SW 1271 (cell line): ENCODE measurements around the gene TMEM60.

Experiments used
- DNase-seq, 2 experiments: peaks; one replicate each; lab custom pipeline; 2025; lab: John Stamatoyannopoulos, UW

The TMEM60 gene

GRCh38 chr7:77770316-77770715 lies 27.9 kb downstream of the TMEM60 start:
- no peak for DNase-seq

DNA sequence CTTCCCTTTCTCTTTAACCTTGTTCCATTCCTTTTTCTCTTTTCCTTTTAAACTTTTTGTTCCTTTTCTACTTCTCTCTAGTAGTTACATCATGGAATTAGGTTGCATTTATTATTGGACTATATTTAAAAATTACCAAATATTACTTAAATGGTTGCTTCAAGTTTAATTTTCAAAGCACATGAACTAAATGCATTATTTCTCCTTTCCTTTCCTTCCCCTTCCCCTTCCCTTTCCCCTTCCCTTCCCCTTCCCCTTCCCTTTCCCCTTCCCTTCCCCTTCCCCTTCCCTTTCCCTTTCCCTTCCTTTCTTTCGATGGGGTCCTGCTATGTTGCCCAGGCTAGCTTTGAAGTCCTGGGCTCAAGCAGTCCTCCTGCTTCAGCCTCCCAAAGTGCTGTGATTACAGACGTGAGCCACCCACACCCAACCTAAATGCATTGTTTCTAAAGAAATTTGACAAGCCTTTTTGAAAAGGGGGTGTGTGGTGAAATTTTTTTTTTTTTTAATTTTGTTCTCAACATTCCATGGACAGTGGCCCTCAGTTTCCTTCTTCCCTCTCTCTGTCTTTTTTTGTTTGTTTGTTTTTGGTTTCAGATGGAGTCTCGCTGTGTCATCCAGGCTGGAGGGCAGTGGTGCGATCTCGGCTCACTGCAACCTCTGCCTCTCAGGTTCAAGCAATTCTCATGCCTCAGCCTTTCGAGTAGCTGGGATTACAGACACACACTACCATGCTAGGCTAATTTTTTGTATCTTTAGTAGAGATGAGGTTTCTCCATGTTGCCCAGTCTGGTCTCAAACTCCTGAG lies 31.2 kb downstream of the TMEM60 start:
- DNase-seq = no peak

- no peak for DNase-seq
These were observed 32.1 kb downstream of the TMEM60 start for GRCh38 chr7:77765906-77766800.

- DNase-seq = no peak
These were observed 32.8 kb downstream of the TMEM60 start for GRCh38 chr7:77765481-77765880.

DNA sequence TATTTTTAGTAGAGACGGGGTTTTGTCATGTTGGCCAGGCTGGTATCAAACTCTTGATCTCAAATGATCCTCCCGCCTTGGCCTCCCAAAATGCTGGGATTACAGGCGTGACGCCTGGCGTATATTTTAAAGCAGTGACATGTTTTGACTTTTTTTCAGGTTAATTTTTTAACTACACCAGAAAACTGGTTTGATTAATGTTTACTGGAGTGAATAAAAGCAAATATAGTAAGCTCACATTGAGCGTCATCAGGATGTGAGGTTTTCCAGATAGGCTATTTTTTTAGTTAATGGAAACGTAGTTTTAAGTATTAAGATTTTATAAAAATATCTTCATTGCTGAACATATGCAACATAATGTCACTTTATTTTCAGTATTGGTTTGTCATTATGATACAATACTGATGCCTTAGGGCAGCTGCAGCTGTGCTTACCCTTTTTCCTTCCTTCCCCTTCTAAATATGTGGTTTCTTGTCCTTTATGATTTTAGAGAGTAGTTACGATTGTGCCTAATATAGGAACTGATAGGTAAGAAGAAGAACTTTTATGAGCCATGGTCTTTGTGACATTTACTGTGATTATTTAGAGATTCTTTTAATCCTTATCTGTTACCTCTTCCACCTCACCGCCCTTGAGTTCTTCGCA lies 37.3 kb downstream of the TMEM60 start:
- no peak for DNase-seq

DNA sequence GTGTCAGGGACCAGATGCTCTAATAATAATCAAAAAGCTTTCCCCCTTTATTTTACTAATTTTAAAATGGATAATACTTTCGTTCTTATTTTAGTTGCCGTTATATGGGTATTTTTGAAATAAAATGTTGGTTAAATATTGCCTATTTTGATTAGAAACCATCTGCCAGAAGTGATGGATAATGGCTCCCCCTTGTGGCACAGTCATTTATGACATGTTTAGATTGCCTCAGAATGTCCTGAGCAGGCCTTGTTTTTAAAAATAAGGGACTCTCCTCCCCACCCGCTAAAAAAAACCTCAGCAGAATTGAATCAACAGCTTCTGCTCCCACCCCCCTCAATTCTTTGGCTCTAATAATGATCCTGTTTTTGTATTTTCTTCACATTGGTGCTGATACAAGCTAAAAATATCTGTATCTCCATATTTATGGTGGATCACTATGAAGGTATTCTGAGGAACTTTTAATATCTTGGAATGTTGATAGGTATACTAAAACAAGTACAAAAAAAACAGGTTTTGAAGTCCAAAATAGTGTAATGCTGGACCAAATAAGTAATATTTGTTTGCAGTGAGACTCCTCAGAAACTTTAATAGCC lies 38.8 kb downstream of the TMEM60 start:
- DNase-seq = peak in 1 of 2 experiments; percentile 36

DNA sequence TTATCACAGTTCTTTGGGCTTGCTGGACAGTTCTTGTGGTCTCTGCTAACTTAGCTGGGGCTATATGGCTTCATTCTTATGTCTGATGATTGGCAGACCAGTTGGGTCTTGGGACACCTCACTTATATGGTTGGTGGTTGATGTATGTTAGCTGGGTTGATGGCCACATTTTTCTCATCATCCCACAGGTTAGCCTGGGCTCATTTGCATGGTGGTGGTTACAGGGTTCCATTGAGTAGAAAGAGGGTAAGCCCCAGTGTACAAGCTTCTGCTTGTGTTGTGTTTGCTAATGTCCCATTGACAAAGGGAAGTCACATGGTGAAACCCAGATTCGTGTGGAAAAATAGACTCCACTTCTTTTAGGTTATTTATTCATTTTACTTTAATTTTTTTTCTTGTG lies 40.6 kb downstream of the TMEM60 start:
- no peak for DNase-seq

GRCh38 chr7:77753173-77753572 lies 45.1 kb downstream of the TMEM60 start:
- DNase-seq = no peak

GRCh38 chr7:77752016-77752415 lies 46.2 kb downstream of the TMEM60 start:
- no peak for DNase-seq

DNA sequence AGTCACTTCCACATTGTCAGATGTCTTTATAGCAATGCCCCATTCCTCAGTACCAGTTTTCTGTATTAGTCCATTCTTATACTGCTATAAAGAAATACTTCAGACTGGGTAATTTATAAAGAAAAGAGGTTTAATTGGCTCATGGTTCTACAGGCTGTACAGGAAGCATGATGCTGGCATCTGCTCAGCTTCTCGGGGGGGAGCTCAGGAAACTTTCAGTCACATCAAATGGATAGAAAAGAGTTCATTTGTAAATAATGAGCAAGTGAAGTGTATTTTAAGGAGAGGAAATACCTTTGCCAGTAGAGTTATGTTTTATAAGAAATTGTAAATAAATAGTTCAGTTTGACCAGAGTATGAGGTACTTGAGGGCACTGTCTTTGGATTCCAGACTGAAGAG lies 50.5 kb downstream of the TMEM60 start:
- no peak for DNase-seq

GRCh38 chr7:77747178-77747577 lies 51.1 kb downstream of the TMEM60 start:
- no peak for DNase-seq

- no peak for DNase-seq
These were observed 51.4 kb downstream of the TMEM60 start for GRCh38 chr7:77746824-77747165.

- DNase-seq = no peak
These were observed 51.9 kb downstream of the TMEM60 start for GRCh38 chr7:77746164-77746823.

DNA sequence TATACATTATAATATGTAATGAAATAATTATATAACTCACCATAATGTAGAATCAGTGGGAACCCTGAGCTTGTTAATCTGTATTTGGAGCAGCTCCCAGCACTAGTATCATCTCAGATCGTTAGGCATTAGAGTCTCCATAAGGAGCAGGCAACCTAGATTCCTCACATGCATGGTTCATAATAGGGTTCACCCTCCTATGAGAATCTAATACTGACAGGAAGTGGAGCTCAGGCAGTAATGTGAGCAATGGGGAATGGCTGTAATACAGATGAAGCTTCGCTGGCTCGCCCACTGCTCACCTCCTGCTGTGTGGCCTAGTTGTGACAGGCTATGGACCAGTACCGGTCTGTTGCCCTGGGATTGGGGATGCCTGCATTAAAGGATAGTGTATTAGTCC lies 52.5 kb downstream of the TMEM60 start:
- DNase-seq = no peak
